Activated naive CD8-positive, alpha-beta T cell (primary cell): Measurements from ENCODE around the gene ELOVL6.

Experiments
- H3K27ac Mint-ChIP-seq: one replicate; pipeline ENCODE4 v1.8.0; 2021; ENCODE audit warnings: mixed read lengths
- H3K27me3 Mint-ChIP-seq: one replicate; pipeline ENCODE4 v1.8.0; 2021; ENCODE audit warnings: mixed read lengths
- H3K36me3 Mint-ChIP-seq: one replicate; pipeline ENCODE4 v1.8.0; 2021; ENCODE audit warnings: mixed read lengths
- H3K4me1 Mint-ChIP-seq: one replicate; pipeline ENCODE4 v1.8.0; 2021; ENCODE audit warnings: low read depth, mixed read lengths
- H3K4me3 Mint-ChIP-seq: one replicate; pipeline ENCODE4 v1.8.0; 2021; ENCODE audit warnings: mild to moderate bottlenecking, mixed read lengths
- H3K9me3 Mint-ChIP-seq: one replicate; pipeline ENCODE4 v1.8.0; 2021; ENCODE audit warnings: low read depth, mixed read lengths

Gene ELOVL6

DNA sequence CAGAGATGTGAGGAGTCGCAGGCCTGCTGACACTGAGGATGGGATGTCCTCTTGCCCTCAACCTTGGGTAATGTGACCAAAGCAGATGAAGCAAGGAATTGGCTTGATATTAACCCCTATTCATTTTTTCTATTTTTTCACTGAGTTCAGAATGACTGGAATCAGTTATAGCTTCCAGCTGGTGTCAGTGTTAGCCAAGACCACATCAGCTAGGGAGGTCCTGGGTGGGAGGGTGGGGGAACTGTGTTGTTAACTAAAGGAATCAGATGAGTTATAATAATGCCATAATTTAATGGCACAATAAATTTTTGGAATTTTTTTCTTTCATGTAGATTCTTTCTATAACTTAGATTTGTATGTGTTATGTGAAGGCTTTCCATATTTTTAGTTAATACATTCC, 193.9 kb downstream of the ELOVL6 start:
- Mint-ChIP-seq H3K4me1 (no peaks in the 10 kb centered on the region), H3K27ac (no peak overlapping the region), H3K9me3 (no peaks in the 10 kb centered on the region), H3K36me3 (no peaks in the 10 kb centered on the region), H3K27me3 (no peaks in the 10 kb centered on the region), H3K4me3 (no peak overlapping the region)

GRCh38 chr4:110003401-110004187, 194.8 kb downstream of the ELOVL6 start:
- Mint-ChIP-seq H3K4me1 (no peaks in the 10 kb centered on the region), H3K9me3 (no peaks in the 10 kb centered on the region), H3K36me3 (no peaks in the 10 kb centered on the region), H3K27ac (no peak overlapping the region), H3K4me3 (no peak overlapping the region), H3K27me3 (no peaks in the 10 kb centered on the region)

GRCh38 chr4:110002326-110002725, 196.1 kb downstream of the ELOVL6 start:
- no peak overlapping the region for H3K4me3 Mint-ChIP-seq
- no peaks in the 10 kb centered on the region for H3K27me3 Mint-ChIP-seq
- no peak overlapping the region for H3K27ac Mint-ChIP-seq
- H3K9me3 Mint-ChIP-seq: no peaks in the 10 kb centered on the region
- H3K4me1 Mint-ChIP-seq: no peaks in the 10 kb centered on the region
- H3K36me3 Mint-ChIP-seq: no peaks in the 10 kb centered on the region

GRCh38 chr4:109999585-109999912, 198.9 kb downstream of the ELOVL6 start:
- no peaks in the 10 kb centered on the region for H3K9me3 Mint-ChIP-seq

GRCh38 chr4:109998867-109999584, 199.4 kb downstream of the ELOVL6 start:
- no peak overlapping the region for H3K27ac Mint-ChIP-seq
- no peaks in the 10 kb centered on the region for H3K9me3 Mint-ChIP-seq
- peaks cover 4% of the 10 kb centered on the region for H3K27me3 Mint-ChIP-seq
- H3K4me1 Mint-ChIP-seq: no peaks in the 10 kb centered on the region
- no peaks in the 10 kb centered on the region for H3K36me3 Mint-ChIP-seq
- H3K4me3 Mint-ChIP-seq: no peak overlapping the region

More at GRCh38 chr4:109999585-109999912, 198.9 kb downstream of the ELOVL6 start:
- Mint-ChIP-seq H3K36me3 (no peaks in the 10 kb centered on the region), H3K4me3 (no peak overlapping the region), H3K27ac (no peak overlapping the region), H3K27me3 (peaks cover 4% of the 10 kb centered on the region), H3K4me1 (no peaks in the 10 kb centered on the region)

DNA sequence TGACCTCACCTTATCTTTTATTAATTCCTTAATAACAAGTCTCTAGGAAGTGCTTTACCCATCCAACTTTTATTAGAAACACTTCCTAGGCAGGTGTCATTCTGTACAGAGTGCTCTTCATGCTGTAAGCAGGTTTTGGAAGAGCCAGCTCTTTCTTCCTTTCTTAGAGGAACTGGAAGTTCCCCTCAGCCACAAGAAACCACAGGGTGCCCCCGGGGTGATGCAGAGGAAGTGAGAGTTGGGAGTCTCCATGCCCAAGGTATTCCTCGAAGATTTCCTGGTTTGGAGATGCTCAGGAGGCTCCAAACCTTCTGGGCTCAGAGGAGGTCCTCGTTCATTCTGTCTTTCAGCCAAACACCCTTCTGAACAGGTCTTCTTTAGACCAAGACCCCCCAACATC, 201.9 kb downstream of the ELOVL6 start:
- H3K4me1 Mint-ChIP-seq: no peaks in the 10 kb centered on the region
- H3K4me3 Mint-ChIP-seq: no peak overlapping the region
- no peaks in the 10 kb centered on the region for H3K9me3 Mint-ChIP-seq
- H3K36me3 Mint-ChIP-seq: no peaks in the 10 kb centered on the region
- H3K27ac Mint-ChIP-seq: no peak overlapping the region
- peaks cover 7% of the 10 kb centered on the region for H3K27me3 Mint-ChIP-seq
